ENCODE data around the gene C11orf58.

C11orf58 gene

DNA sequence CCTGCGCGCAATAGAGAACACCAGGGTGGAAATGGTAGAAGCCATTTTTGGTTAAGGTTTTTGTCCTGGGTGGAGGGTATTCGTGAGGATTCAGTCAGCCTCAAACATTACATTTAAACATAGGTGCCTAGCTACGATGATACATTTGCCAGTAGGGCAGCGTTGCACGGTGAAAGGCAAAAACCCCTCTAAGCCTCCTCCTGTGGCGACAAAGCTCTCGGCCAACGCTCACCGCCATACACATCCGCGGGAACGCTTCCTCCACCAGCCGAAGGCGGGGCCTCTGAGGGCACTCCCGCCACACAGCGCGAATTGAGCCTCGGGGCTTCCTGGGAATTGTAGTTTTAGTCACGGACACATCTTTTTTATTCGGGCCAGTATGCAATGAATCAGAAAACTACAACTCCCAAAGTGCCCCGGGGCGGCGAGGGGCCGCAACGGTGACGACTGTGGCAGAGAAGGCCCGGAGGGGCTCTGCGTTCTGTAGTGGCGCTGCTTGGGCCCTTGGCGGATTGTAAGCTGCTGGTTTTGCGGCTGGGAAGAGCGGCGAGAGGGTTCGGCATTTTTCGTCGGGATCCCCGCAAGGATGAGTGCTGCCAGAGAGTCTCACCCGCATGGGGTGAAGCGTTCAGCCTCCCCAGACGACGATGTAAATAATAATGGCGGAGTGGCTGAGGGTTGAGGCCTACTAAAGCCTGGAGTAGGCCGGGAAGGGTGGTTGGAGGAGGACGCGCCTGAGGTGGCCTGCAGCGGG lies at the start of gene C11orf58:
Gene C11orf58 (plus strand): TSS at position 455 of the 754 bp plus-strand sequence. CDS start 132 bp downstream, at position 587.
- Histone ChIP-seq H3K9ac (ENCODE audit: low read length) (peak within 1 kb of the TSS; percentile 95), H3K36me3 (replicated peaks; ENCODE audit: low read depth, low read length) (peaks cover 25% of the 10 kb centered on the region), H2AFZ (ENCODE audit: low read depth, low read length) (peak within 1 kb of the TSS; percentile 65), H3K79me2 (ENCODE audit: low read length) (peaks cover 54% of the 10 kb centered on the region), H3K4me1 (ENCODE audit: low read length) (peaks cover 28% of the 10 kb centered on the region), H3K4me3 (ENCODE audit: low read length) (peak within 1 kb of the TSS; percentile 78), H3K27me3 (ENCODE audit: low read depth, low read length) (no peaks in the 10 kb centered on the region), H3K9me3 (ENCODE audit: insufficient read depth, low read length) (no peaks in the 10 kb centered on the region), H4K20me1 (ENCODE audit: insufficient read depth, low read length) (peaks cover 38% of the 10 kb centered on the region), H3K27ac (ENCODE audit: low read length) (peak within 1 kb of the TSS; percentile 66), H3K4me2 (ENCODE audit: low read length) (peak within 1 kb of the TSS; percentile 97)
- no peak for TF ChIP-seq CTCF (IDR thresholded peaks at IDR 0.05; ENCODE audit: low read depth, low read length)
- no peak for TF ChIP-seq EZH2phosphoT487 (IDR thresholded peaks at IDR 0.05; ENCODE audit: low read depth)

DNA sequence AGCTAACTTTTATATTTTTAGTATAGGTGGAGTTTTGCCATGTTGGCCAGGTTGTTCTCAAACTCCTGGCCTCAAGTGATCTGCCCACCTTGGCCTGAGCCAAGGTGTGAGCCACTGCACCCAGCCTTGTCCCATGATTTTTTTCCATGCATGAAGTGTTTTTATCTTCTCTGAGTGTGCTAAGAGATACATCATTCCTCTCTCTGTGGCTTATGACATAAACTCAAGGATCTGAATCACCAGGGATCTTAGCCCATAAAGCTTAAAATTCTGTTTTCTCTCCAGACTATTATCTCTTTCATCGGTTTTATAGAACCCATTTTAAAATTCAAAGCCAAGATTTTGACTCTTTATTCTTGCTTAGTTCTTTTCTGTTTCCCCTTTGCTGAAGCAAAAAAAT lies 48.4 kb upstream of the C11orf58 start:
- Histone ChIP-seq H3K27ac (ENCODE audit: low read length) (no peak overlapping the region), H3K4me1 (ENCODE audit: low read length) (no peaks in the 10 kb centered on the region), H3K27me3 (ENCODE audit: low read depth, low read length) (no peaks in the 10 kb centered on the region), H3K9ac (ENCODE audit: low read length) (no peak overlapping the region), H3K36me3 (replicated peaks; ENCODE audit: low read depth, low read length) (no peaks in the 10 kb centered on the region), H3K9me3 (ENCODE audit: insufficient read depth, low read length) (no peaks in the 10 kb centered on the region), H2AFZ (ENCODE audit: low read depth, low read length) (no peak overlapping the region), H4K20me1 (ENCODE audit: insufficient read depth, low read length) (no peaks in the 10 kb centered on the region), H3K4me3 (ENCODE audit: low read length) (no peak overlapping the region), H3K4me2 (ENCODE audit: low read length) (no peak overlapping the region), H3K79me2 (ENCODE audit: low read length) (no peaks in the 10 kb centered on the region)
- TF ChIP-seq CTCF (IDR thresholded peaks at IDR 0.05; ENCODE audit: low read depth, low read length) (no peak), EZH2phosphoT487 (IDR thresholded peaks at IDR 0.05; ENCODE audit: low read depth) (no peak)

DNA sequence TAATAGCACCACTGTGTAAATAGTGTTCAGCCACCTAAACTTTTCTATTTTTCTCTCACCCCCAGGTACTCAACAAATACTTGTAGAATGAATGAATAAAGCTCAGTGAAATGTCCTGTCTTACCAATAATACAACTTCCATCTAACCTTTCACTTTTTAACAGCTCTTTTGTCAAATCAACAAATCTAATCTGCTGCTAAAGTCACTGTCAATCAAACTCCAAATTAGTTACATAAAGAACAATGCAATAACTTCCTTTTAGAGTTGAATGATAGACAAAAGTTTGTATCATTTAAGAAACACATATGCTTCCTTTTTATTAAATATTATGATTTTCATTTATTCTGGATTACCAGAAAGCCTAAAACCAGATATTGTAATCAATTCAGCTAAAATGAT lies 34.7 kb upstream of the C11orf58 start:
- no peaks in the 10 kb centered on the region for H3K9me3 ChIP-seq (ENCODE audit: insufficient read depth, low read length)
- no peak overlapping the region for H3K4me2 ChIP-seq (ENCODE audit: low read length)
- H3K27me3 ChIP-seq (ENCODE audit: low read depth, low read length) = no peaks in the 10 kb centered on the region
- no peak overlapping the region for H3K4me3 ChIP-seq (ENCODE audit: low read length)
- H3K27ac ChIP-seq (ENCODE audit: low read length) = no peak overlapping the region
- no peaks in the 10 kb centered on the region for H3K79me2 ChIP-seq (ENCODE audit: low read length)
- no peaks in the 10 kb centered on the region for H3K4me1 ChIP-seq (ENCODE audit: low read length)
- H3K36me3 ChIP-seq (replicated peaks; ENCODE audit: low read depth, low read length) = no peaks in the 10 kb centered on the region
- H2AFZ ChIP-seq (ENCODE audit: low read depth, low read length) = no peak overlapping the region
- TF ChIP-seq CTCF (IDR thresholded peaks at IDR 0.05; ENCODE audit: low read depth, low read length) = no peak
- no peak for TF ChIP-seq EZH2phosphoT487 (IDR thresholded peaks at IDR 0.05; ENCODE audit: low read depth)
- H4K20me1 ChIP-seq (ENCODE audit: insufficient read depth, low read length) = no peaks in the 10 kb centered on the region
- H3K9ac ChIP-seq (ENCODE audit: low read length) = no peak overlapping the region

GRCh38 chr11:16713594-16713993 lies 24.9 kb upstream of the C11orf58 start:
- Histone ChIP-seq H3K9ac (ENCODE audit: low read length) (no peak overlapping the region), H3K4me3 (ENCODE audit: low read length) (no peak overlapping the region), H3K79me2 (ENCODE audit: low read length) (no peaks in the 10 kb centered on the region), H2AFZ (ENCODE audit: low read depth, low read length) (no peak overlapping the region), H3K36me3 (replicated peaks; ENCODE audit: low read depth, low read length) (no peaks in the 10 kb centered on the region), H3K27ac (ENCODE audit: low read length) (no peak overlapping the region), H4K20me1 (ENCODE audit: insufficient read depth, low read length) (no peaks in the 10 kb centered on the region), H3K4me1 (ENCODE audit: low read length) (no peaks in the 10 kb centered on the region), H3K4me2 (ENCODE audit: low read length) (no peak overlapping the region), H3K9me3 (ENCODE audit: insufficient read depth, low read length) (no peaks in the 10 kb centered on the region), H3K27me3 (ENCODE audit: low read depth, low read length) (no peaks in the 10 kb centered on the region)
- TF ChIP-seq CTCF (IDR thresholded peaks at IDR 0.05; ENCODE audit: low read depth, low read length) (no peak), EZH2phosphoT487 (IDR thresholded peaks at IDR 0.05; ENCODE audit: low read depth) (no peak)
